HL-60/S4 treated with phorbol 12-myristate 13-acetate at 8.2 ng/mL for 4 days and 3 days (cell line): ENCODE data around the gene SIRPG.

Source experiments
- in situ Hi-C: fragments of 300-500 bp; cut with MboI; formaldehyde crosslinking; loops from 2 replicates; pipeline ENCODE4 v1.15.0; 2022; ENCODE audit warnings: low sequenced_read_pairs

SIRPG gene

GRCh38 chr20:1672728-1673127 lies 15.1 kb upstream of the SIRPG start:
- in situ Hi-C loops: no loop called here

DNA sequence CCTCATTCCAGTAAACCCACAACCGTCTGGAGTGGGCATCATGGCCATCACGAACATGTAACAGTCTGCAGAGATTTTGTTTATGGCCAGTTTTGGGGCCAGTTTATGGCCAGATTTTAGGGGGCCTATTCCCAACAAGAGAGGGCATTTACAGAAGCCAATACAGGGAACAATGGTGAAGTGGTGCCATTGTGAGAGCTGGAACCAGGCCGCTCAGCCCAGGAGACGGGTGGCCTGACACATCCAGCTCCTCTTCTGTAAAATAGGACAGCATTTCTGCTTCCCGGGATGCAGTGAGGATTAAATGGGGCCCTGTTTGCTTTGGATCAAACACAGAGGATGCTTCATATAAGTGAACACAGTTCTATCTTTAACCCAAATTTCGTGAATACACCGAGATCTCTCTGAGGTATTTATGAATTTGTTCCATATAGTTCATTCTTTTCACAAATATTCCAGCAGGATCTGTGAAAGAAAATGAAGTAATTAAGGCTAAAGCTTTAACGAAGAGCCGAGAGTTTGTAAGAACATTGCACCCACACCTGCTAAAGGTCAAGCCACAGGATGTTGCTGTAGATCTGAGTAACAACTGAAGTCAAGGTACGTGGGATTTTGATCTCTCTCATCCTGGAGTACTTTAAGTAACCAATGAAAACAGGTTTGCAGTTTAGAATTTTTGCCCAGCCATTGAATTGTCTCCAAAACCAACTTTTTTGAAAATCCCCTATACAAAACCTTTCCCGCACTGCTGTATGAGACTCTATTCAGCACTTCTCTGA lies 14.5 kb upstream of the SIRPG start:
- in situ Hi-C loops: no loop called here

- in situ Hi-C loops: no loop called here
These were observed 11.7 kb upstream of the SIRPG start for GRCh38 chr20:1669304-1669703.

DNA sequence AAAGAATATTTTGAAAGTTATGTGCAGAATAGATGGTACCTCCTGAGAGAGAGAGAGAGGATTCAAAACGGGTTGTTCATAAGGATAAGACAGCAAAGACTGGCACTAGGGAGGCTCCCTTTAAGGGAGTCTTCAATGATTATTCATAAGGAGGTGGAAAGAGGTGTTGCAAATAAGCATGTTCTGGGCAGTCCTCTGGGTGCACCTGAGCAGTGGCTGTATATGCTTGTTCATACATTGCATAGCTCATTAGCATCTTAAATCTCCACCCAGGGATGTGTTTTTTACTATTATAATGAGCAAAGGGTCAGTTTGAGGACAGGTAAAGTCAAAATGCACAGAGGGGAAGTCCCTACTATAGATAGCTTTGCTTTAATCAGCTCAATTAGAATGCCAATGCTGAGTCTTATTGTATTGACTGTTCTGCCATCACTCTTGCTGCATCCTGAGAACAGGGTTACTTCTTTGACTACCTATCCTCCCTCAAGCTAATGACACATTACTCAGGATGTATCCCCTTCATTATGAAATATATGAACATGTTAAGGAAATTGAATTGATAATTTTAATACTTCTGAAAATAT lies 10.0 kb upstream of the SIRPG start:
- in situ Hi-C loops: no loop called here

DNA sequence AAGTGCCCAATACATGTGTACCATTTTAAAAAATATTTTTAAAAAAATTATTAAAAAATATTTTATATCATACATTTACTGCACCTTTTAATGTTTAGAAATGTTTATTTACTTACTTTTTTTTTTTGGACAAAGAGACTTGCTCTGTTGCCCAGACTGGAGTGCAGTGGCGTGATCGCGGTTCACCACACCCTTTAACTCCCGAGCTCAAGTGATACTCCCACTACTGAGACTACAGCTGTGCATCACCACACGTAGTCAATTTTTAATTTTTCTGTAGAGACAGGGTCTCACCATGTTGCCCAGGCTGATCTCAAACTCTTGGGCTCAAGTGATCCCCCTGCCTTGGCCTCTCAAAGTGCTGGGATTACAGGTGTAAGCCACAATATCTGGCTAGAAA lies 9.2 kb upstream of the SIRPG start:
- in situ Hi-C loops: no loop called here

- in situ Hi-C loops: no loop called here
These were observed 7.8 kb upstream of the SIRPG start for GRCh38 chr20:1665345-1665744.

- in situ Hi-C loops: no loop called here
These were observed 7.3 kb upstream of the SIRPG start for GRCh38 chr20:1664911-1665310.

DNA sequence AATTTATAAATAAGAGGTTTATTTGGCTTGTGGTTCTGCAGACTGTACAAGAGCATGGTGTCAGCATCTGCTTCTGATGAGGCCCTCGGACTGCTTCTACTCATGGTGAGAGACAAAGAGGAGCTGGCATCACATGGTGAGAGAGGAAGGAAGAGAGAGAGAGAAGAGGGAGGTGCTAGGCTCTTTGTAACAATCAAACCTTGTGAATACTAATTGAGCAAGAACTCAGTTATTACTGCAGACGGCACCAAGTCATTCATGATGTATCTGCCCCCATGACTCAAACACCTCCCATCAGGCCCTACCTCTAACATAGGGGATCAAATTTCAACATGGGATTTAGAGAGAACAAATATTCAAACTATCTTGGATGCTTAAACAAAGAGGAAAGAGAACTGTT lies 6.3 kb upstream of the SIRPG start:
- in situ Hi-C loops: no loop called here

- in situ Hi-C loops: no loop called here
These were observed 4.1 kb upstream of the SIRPG start for GRCh38 chr20:1661542-1662299.

DNA sequence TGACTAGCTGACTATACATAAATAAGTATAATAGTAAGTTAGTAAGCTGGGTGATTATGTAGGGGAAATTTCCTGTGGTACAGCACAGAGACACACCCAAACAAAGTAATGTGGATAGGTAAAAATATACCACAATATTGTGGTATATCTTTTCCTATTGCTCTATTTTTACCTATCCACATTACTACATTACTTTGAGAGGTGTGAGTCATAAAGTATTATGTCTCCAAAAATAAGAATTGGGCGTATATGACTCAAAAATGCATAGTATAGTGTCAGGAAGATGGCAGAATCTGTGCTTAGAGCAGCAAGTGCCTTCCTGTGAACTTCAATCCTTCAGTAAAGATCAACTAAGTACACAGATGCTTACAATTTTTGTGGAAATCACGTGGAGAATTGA lies 2.7 kb upstream of the SIRPG start:
- in situ Hi-C loops: no loop called here

DNA sequence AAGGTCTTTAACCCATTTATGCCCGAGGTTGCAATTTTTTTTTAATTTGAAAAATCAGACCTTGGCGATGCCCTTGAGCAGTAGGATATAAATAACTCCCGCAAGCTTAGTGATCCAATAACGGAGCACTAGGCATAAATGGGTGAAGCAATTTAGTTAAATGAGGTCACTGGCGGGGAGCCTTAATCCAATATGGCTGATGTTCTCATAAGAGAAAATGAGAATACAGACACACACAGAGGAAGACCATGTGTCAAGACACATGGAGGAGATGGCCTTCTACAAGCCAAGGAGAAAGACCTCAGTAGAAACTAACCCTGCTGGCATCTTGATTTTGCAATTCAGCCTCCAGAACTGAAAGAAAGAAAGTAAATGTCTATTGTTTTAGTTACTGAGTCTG lies 735 bp downstream of the SIRPG start:
- in situ Hi-C loops: no loop called here

DNA sequence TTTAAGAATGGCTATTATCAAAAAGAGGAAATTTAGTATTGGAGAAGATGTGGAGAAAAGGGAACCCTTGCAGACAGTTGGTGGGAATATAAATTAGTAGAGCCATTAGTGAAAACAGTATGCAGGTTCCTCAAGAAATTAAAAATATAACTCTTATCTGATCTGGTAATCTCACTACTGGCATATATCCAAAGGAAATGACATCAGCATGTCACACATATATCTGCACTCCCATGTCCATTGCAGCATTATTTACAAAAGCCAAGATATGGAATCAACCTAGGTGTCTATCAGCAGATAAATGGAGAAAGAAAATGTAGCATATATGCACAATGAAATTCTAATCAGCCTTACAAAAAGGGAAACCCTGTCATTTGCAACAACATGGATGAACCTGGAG lies 2.6 kb downstream of the SIRPG start:
- in situ Hi-C loops: no loop called here

- in situ Hi-C loops: no loop called here
These were observed 4.6 kb downstream of the SIRPG start for GRCh38 chr20:1652960-1653359.

- in situ Hi-C loops: no loop called here
These were observed 5.5 kb downstream of the SIRPG start for GRCh38 chr20:1652104-1652503.

DNA sequence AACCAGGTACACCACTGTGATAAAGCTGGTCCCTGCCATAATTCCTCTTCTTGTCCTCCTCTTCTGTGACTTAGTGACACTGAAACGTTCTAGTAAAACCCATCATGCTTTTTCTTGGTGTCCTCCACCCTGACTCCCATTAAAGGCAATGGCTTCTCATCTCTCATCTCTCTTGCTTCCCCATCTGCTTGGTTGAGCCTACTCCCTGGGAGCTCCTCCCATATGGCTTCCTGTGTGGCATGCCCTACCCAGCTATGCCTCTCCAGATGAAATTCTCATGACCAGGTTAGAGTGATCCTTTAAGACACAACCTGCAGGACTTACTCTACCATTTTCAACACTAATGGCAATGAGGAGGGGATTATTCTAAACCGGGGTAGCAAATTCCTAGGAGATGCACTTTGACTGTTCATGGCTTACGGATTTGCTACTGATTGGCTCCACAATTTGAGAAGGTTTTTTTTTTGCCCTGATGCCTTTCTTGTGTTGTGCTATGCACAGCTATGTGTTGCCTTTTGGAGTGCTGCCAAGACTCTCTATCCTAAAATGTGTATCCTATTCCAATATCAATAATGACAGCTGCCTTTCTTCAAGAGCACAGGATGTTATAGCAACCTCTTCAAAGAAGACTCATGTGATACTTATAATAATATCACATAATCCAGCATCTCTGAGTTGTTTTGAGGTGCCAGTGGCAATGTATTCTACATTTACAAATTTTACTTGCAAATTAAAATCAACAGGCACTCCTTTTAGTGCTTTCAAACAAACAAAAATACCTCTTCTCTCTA lies 6.1 kb downstream of the SIRPG start:
- in situ Hi-C loops: no loop called here

- in situ Hi-C loops: loop anchor here (25.0 kb wide), 1 partner anchor 111 kb away; no protein-coding TSS in a partner anchor
These were observed 9.5 kb downstream of the SIRPG start for GRCh38 chr20:1648101-1648500.

DNA sequence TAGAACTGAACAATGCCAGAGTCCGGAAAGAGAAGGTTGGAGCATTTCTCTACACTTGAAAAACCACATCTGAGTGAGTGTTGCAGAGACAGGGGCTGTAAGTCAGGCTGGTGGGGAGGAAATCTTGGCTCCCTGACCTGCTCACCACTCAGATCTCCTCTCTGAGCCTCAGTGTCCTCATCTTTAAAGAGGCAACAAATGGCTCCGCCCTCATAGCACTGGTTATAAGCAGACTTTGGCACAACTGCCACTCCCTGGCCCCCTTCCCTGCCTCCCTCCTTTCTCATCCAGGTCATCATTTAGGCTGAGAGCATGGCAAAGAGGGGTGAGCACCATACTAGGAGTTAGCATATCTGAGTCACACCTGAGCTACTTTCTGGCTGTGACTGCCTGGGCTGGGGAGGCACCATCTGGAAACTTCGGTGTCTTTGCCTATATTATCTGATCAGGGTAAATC lies 10.6 kb downstream of the SIRPG start:
- in situ Hi-C loops: loop anchor here (25.0 kb wide), 1 partner anchor 110 kb away; no protein-coding TSS in a partner anchor

GRCh38 chr20:1644101-1644962 lies 13.2 kb downstream of the SIRPG start:
- in situ Hi-C loops: loop anchor here (25.0 kb wide), 1 partner anchor 107 kb away; no protein-coding TSS in a partner anchor

DNA sequence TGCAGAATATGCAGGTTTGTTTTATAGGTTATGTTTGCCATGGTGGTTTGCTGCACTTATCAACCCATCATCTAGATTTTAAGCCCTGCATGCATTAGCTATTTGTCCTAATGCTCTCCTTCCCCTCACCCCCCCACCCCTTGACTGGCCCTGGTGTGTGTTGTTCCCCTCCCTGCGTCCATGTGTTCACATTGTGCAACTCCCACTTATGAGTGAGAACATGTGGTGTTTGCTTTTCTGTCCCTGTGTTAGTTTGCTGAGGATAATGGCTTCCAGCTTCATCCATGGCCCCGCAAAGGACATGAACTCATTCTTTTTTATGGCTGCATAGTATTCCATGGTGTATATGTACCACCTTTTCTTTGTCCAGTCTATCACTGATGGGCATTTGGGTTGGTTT lies 18.9 kb downstream of the SIRPG start:
- in situ Hi-C loops: loop anchor here (25.0 kb wide), 1 partner anchor 101 kb away; no protein-coding TSS in a partner anchor

GRCh38 chr20:1637755-1638154 lies 19.8 kb downstream of the SIRPG start:
- in situ Hi-C loops: loop anchor here (25.0 kb wide), 1 partner anchor 100 kb away; no protein-coding TSS in a partner anchor
